Measurements from ENCODE around the gene KIF2A.
A peak's percentile ranks its signal among the peaks of the same experiment; 100 is the strongest.

The KIF2A gene

GRCh38 chr5:62298118-62298517 is 7.9 kb upstream of the KIF2A start:
- Histone ChIP-seq H3K9ac (ENCODE audit: low read length) (no peak overlapping the region), H3K4me3 (ENCODE audit: low read length) (no peak overlapping the region), H3K27me3 (ENCODE audit: control insufficient read depth, insufficient read depth, low read length) (no peaks in the 10 kb centered on the region), H3K36me3 (ENCODE audit: control insufficient read depth, insufficient read depth, low read length) (no peaks in the 10 kb centered on the region), H3K4me1 (ENCODE audit: control insufficient read depth, insufficient read depth, low read length) (no peaks in the 10 kb centered on the region), H3K9me3 (ENCODE audit: control insufficient read depth, low read length) (no peaks in the 10 kb centered on the region)

- H3K4me3 ChIP-seq (ENCODE audit: low read length), result no peak overlapping the region
- no peaks in the 10 kb centered on the region for H3K9me3 ChIP-seq (ENCODE audit: control insufficient read depth, low read length)
- no peaks in the 10 kb centered on the region for H3K4me1 ChIP-seq (ENCODE audit: control insufficient read depth, insufficient read depth, low read length)
- H3K9ac ChIP-seq (ENCODE audit: low read length), result no peak overlapping the region
- H3K36me3 ChIP-seq (ENCODE audit: control insufficient read depth, insufficient read depth, low read length), result no peaks in the 10 kb centered on the region
- H3K27me3 ChIP-seq (ENCODE audit: control insufficient read depth, insufficient read depth, low read length), result no peaks in the 10 kb centered on the region
Measured at GRCh38 chr5:62299101-62299500, 6.9 kb upstream of the KIF2A start.

- Histone ChIP-seq H3K4me3 (ENCODE audit: low read length) (no peak overlapping the region), H3K9me3 (ENCODE audit: control insufficient read depth, low read length) (no peaks in the 10 kb centered on the region), H3K36me3 (ENCODE audit: control insufficient read depth, insufficient read depth, low read length) (no peaks in the 10 kb centered on the region)
Measured at GRCh38 chr5:62299600-62299999, 6.4 kb upstream of the KIF2A start.

GRCh38 chr5:62305358-62305714 is 670 bp upstream of the KIF2A start:
- H3K9ac ChIP-seq (ENCODE audit: low read length), result peak overlapping the region; percentile 76
- H3K4me1 ChIP-seq (ENCODE audit: control insufficient read depth, insufficient read depth, low read length), result no peaks in the 10 kb centered on the region
- no peaks in the 10 kb centered on the region for H3K27me3 ChIP-seq (ENCODE audit: control insufficient read depth, insufficient read depth, low read length)
- no peaks in the 10 kb centered on the region for H3K36me3 ChIP-seq (ENCODE audit: control insufficient read depth, insufficient read depth, low read length)
- no peaks in the 10 kb centered on the region for H3K9me3 ChIP-seq (ENCODE audit: control insufficient read depth, low read length)
- peak overlapping the region; percentile 26 for H3K4me3 ChIP-seq (ENCODE audit: low read length)

More at GRCh38 chr5:62299600-62299999, 6.4 kb upstream of the KIF2A start:
- Histone ChIP-seq H3K9ac (ENCODE audit: low read length) (no peak overlapping the region), H3K4me1 (ENCODE audit: control insufficient read depth, insufficient read depth, low read length) (no peaks in the 10 kb centered on the region), H3K27me3 (ENCODE audit: control insufficient read depth, insufficient read depth, low read length) (no peaks in the 10 kb centered on the region)

- Histone ChIP-seq H3K9ac (ENCODE audit: low read length) (peak overlapping the region; percentile 76), H3K9me3 (ENCODE audit: control insufficient read depth, low read length) (no peaks in the 10 kb centered on the region), H3K36me3 (ENCODE audit: control insufficient read depth, insufficient read depth, low read length) (no peaks in the 10 kb centered on the region)
Measured at GRCh38 chr5:62306323-62306895, 403 bp downstream of the KIF2A start.

GRCh38 chr5:62306896-62307689 is 1.1 kb downstream of the KIF2A start:
- Histone ChIP-seq H3K36me3 (ENCODE audit: control insufficient read depth, insufficient read depth, low read length) (no peaks in the 10 kb centered on the region), H3K4me3 (ENCODE audit: low read length) (peak overlapping the region; percentile 26), H3K4me1 (ENCODE audit: control insufficient read depth, insufficient read depth, low read length) (no peaks in the 10 kb centered on the region), H3K9me3 (ENCODE audit: control insufficient read depth, low read length) (no peaks in the 10 kb centered on the region), H3K9ac (ENCODE audit: low read length) (peak overlapping the region; percentile 76), H3K27me3 (ENCODE audit: control insufficient read depth, insufficient read depth, low read length) (no peaks in the 10 kb centered on the region)

More at GRCh38 chr5:62306323-62306895, 403 bp downstream of the KIF2A start:
- Histone ChIP-seq H3K4me3 (ENCODE audit: low read length) (peak overlapping the region; percentile 26), H3K27me3 (ENCODE audit: control insufficient read depth, insufficient read depth, low read length) (no peaks in the 10 kb centered on the region), H3K4me1 (ENCODE audit: control insufficient read depth, insufficient read depth, low read length) (no peaks in the 10 kb centered on the region)

GRCh38 chr5:62308439-62308838 is 2.4 kb downstream of the KIF2A start:
- no peaks in the 10 kb centered on the region for H3K27me3 ChIP-seq (ENCODE audit: control insufficient read depth, insufficient read depth, low read length)
- H3K4me1 ChIP-seq (ENCODE audit: control insufficient read depth, insufficient read depth, low read length), result no peaks in the 10 kb centered on the region
- H3K9me3 ChIP-seq (ENCODE audit: control insufficient read depth, low read length), result no peaks in the 10 kb centered on the region
- no peak overlapping the region for H3K9ac ChIP-seq (ENCODE audit: low read length)
- H3K36me3 ChIP-seq (ENCODE audit: control insufficient read depth, insufficient read depth, low read length), result no peaks in the 10 kb centered on the region
- H3K4me3 ChIP-seq (ENCODE audit: low read length), result no peak overlapping the region

GRCh38 chr5:62309107-62309506 is 3.1 kb downstream of the KIF2A start:
- H3K27me3 ChIP-seq (ENCODE audit: control insufficient read depth, insufficient read depth, low read length), result no peaks in the 10 kb centered on the region
- no peak overlapping the region for H3K9ac ChIP-seq (ENCODE audit: low read length)
- H3K9me3 ChIP-seq (ENCODE audit: control insufficient read depth, low read length), result no peaks in the 10 kb centered on the region
- H3K36me3 ChIP-seq (ENCODE audit: control insufficient read depth, insufficient read depth, low read length), result no peaks in the 10 kb centered on the region
- H3K4me3 ChIP-seq (ENCODE audit: low read length), result no peak overlapping the region
- H3K4me1 ChIP-seq (ENCODE audit: control insufficient read depth, insufficient read depth, low read length), result no peaks in the 10 kb centered on the region

- no peak overlapping the region for H3K9ac ChIP-seq (ENCODE audit: low read length)
- no peaks in the 10 kb centered on the region for H3K27me3 ChIP-seq (ENCODE audit: control insufficient read depth, insufficient read depth, low read length)
- no peaks in the 10 kb centered on the region for H3K36me3 ChIP-seq (ENCODE audit: control insufficient read depth, insufficient read depth, low read length)
- no peaks in the 10 kb centered on the region for H3K9me3 ChIP-seq (ENCODE audit: control insufficient read depth, low read length)
- no peak overlapping the region for H3K4me3 ChIP-seq (ENCODE audit: low read length)
- no peaks in the 10 kb centered on the region for H3K4me1 ChIP-seq (ENCODE audit: control insufficient read depth, insufficient read depth, low read length)
Measured at GRCh38 chr5:62310426-62311143, 4.6 kb downstream of the KIF2A start.

GRCh38 chr5:62312036-62312435 is 6.0 kb downstream of the KIF2A start:
- Histone ChIP-seq H3K4me3 (ENCODE audit: low read length) (no peak overlapping the region), H3K9me3 (ENCODE audit: control insufficient read depth, low read length) (no peaks in the 10 kb centered on the region), H3K36me3 (ENCODE audit: control insufficient read depth, insufficient read depth, low read length) (no peaks in the 10 kb centered on the region), H3K4me1 (ENCODE audit: control insufficient read depth, insufficient read depth, low read length) (no peaks in the 10 kb centered on the region), H3K9ac (ENCODE audit: low read length) (no peak overlapping the region), H3K27me3 (ENCODE audit: control insufficient read depth, insufficient read depth, low read length) (no peaks in the 10 kb centered on the region)

- Histone ChIP-seq H3K9ac (ENCODE audit: low read length) (no peak overlapping the region), H3K36me3 (ENCODE audit: control insufficient read depth, insufficient read depth, low read length) (no peaks in the 10 kb centered on the region), H3K4me3 (ENCODE audit: low read length) (no peak overlapping the region), H3K4me1 (ENCODE audit: control insufficient read depth, insufficient read depth, low read length) (no peaks in the 10 kb centered on the region), H3K27me3 (ENCODE audit: control insufficient read depth, insufficient read depth, low read length) (no peaks in the 10 kb centered on the region), H3K9me3 (ENCODE audit: control insufficient read depth, low read length) (no peaks in the 10 kb centered on the region)
Measured at GRCh38 chr5:62312674-62313073, 6.7 kb downstream of the KIF2A start.

GRCh38 chr5:62314213-62314830 is 8.3 kb downstream of the KIF2A start:
- Histone ChIP-seq H3K9me3 (ENCODE audit: control insufficient read depth, low read length) (no peaks in the 10 kb centered on the region), H3K4me3 (ENCODE audit: low read length) (no peak overlapping the region), H3K9ac (ENCODE audit: low read length) (no peak overlapping the region), H3K27me3 (ENCODE audit: control insufficient read depth, insufficient read depth, low read length) (no peaks in the 10 kb centered on the region), H3K4me1 (ENCODE audit: control insufficient read depth, insufficient read depth, low read length) (no peaks in the 10 kb centered on the region), H3K36me3 (ENCODE audit: control insufficient read depth, insufficient read depth, low read length) (no peaks in the 10 kb centered on the region)
